Esophagus muscularis mucosa (tissue), 4 donors: ENCODE results near the gene DCDC2B. TPM values are rescaled to one million over a fixed set of nuclear protein-coding genes. Genes with fewer than 3 reads are reported as not detected.

Experiments used
- DNase-seq: peaks from one replicate; pipeline ENCODE4 v3.0.0-alpha.2; 2017; ENCODE audit errors: extremely low spot score
- H3K27ac ChIP-seq, 4 donors: fragments of 200-600 bp; sonication (generic); replicated peaks in 1 of 4; 1 replicate in 3 of 4; 2 replicates in 1 of 4; pipeline ENCODE4 v1.5.1; 2016 to 2019; ENCODE audit warnings: mild to moderate bottlenecking in 1 of 4
- H3K27me3 ChIP-seq, 4 donors: fragments of 200-600 bp; sonication (generic); one replicate each; pipeline versions ENCODE4 v1.5.1 to v1.6.0; 2016 to 2019
- H3K36me3 ChIP-seq, 4 donors: fragments of 200-600 bp; sonication (generic); one replicate each; pipeline ENCODE4 v1.5.1; 2016 to 2019
- H3K4me1 ChIP-seq, 4 donors: fragments of 200-600 bp; sonication (generic); one replicate each; pipeline ENCODE4 v1.5.1; 2016 to 2019
- H3K4me3 ChIP-seq, 4 donors: fragments of 200-600 bp; sonication (generic); 1 replicate in 2 of 4; 2 replicates in 2 of 4; pipeline ENCODE4 v1.5.1; 2016 to 2019; ENCODE audit warnings: mild to moderate bottlenecking in 4 of 4, moderate library complexity in 1 of 4
- H3K9me3 ChIP-seq, 4 donors: fragments of 200-600 bp; sonication (generic); 1 replicate in 3 of 4; 2 replicates in 1 of 4; pipeline ENCODE4 v1.5.1; 2016 to 2019
- CTCF ChIP-seq, 3 experiments: fragments of 200-600 bp in 2 of 3; fragments of 450-650 bp in 1 of 3; sonication (generic) in 2 of 3; IDR thresholded peaks; one replicate each; pipeline ENCODE4 v1.5.1; 2017 to 2019; ENCODE audit warnings: antibody characterized with exemption in 3 of 3, mild to moderate bottlenecking in 2 of 3, moderate library complexity in 1 of 3
- EP300 ChIP-seq: sonication (generic); formaldehyde crosslinking; IDR thresholded peaks from one replicate; pipeline ENCODE4 v1.6.1; 2017; ENCODE audit warnings: antibody characterized with exemption
- POLR2A ChIP-seq: fragments of 450-650 bp; IDR thresholded peaks from one replicate; pipeline ENCODE4 v1.6.1; 2017; ENCODE audit warnings: antibody characterized with exemption, moderate library complexity, mild to moderate bottlenecking, low read depth
- POLR2AphosphoS5 ChIP-seq, 2 donors: sonication (generic); formaldehyde crosslinking; IDR thresholded peaks; one replicate each; pipeline ENCODE4 v1.6.1; 2017; ENCODE audit warnings: antibody characterized with exemption in 2 of 2
- WGBS: methylation state at CpG from one replicate; pipeline ENCODE4 v1.1.5; 2018; 5-methylcytosine and 5-hydroxymethylcytosine counted together
- intact Hi-C: fragments of 100-400 bp; cut with DNase I; formaldehyde crosslinking; loops from one replicate; pipeline ENCODE4 v1.15.1; 2023
- total RNA-seq, 4 donors: library from RNA; depleted of rRNA; stranded (reverse); fragments of >200 nt; gene quantifications; one replicate each; pipeline versions ENCODE4 v1.1.0 to v1.2.1, GENCODE V29; 2016

Gene DCDC2B
- total RNA-seq, 4 donors from 2014 or later = not detected

GRCh38 chr1:32216566-32216965 is 7.7 kb downstream of the DCDC2B start:
- 94% methylated on average over 4 of the region's 5 CpGs for WGBS
- no peak for DNase-seq
- Histone ChIP-seq H3K4me1 (peaks cover 14 to 33% (median 20%) of the 10 kb centered on the region in 4 donors), H3K36me3 (peaks cover 28 to 72% (median 44%) of the 10 kb centered on the region in 4 donors), H3K27me3 (no peaks in the 10 kb centered on the region), H3K9me3 (no peaks in the 10 kb centered on the region), H3K4me3 (no peak overlapping the region), H3K27ac (no peak overlapping the region)
- intact Hi-C loops = no loop called here
- TF ChIP-seq POLR2A = no peak
- TF ChIP-seq CTCF (IDR thresholded peaks at IDR 0.05) = no peak
- TF ChIP-seq POLR2AphosphoS5 (IDR thresholded peaks at IDR 0.05) = no peak

- TF ChIP-seq POLR2A = no peak
- Histone ChIP-seq H3K36me3 (peaks cover 29 to 66% (median 46%) of the 10 kb centered on the region in 4 donors), H3K9me3 (no peaks in the 10 kb centered on the region), H3K27me3 (no peaks in the 10 kb centered on the region), H3K27ac (no peak overlapping the region), H3K4me1 (peaks cover 29 to 50% (median 37%) of the 10 kb centered on the region in 4 donors), H3K4me3 (no peak overlapping the region)
- WGBS = 88% methylated on average over 7 of the region's 7 CpGs
- intact Hi-C loops = no loop called here
- no peak for DNase-seq
Observed at GRCh38 chr1:32219022-32219421, 10.1 kb downstream of the DCDC2B start.

GRCh38 chr1:32220746-32221580 is 12.1 kb downstream of the DCDC2B start:
- intact Hi-C loops = no loop called here
- TF ChIP-seq CTCF (IDR thresholded peaks at IDR 0.05) = no peak
- no peak for TF ChIP-seq POLR2AphosphoS5 (IDR thresholded peaks at IDR 0.05)
- TF ChIP-seq EP300 = no peak
- TF ChIP-seq POLR2A = no peak
- H3K4me1 ChIP-seq = peaks cover 27 to 51% (median 40%) of the 10 kb centered on the region in 4 donors
- peak overlapping the region in 3 of 4 donors; percentile 89 to 95 (median 89) for H3K27ac ChIP-seq
- peak overlapping the region; percentile 79 to 85 (median 83) for H3K4me3 ChIP-seq
- no peaks in the 10 kb centered on the region for H3K27me3 ChIP-seq
- no peaks in the 10 kb centered on the region for H3K9me3 ChIP-seq
- WGBS = 92% methylated on average over 4 of the region's 4 CpGs
- peaks cover 31 to 69% (median 49%) of the 10 kb centered on the region in 4 donors for H3K36me3 ChIP-seq
- DNase-seq = no peak

- no peak for DNase-seq
- intact Hi-C loops = no loop called here
- WGBS = 17% methylated on average over 5 of the region's 13 CpGs
- no peak for TF ChIP-seq POLR2AphosphoS5 (IDR thresholded peaks at IDR 0.05)
- no peak for TF ChIP-seq EP300
- no peak for TF ChIP-seq POLR2A
- no peak for TF ChIP-seq CTCF (IDR thresholded peaks at IDR 0.05)
- Histone ChIP-seq H3K27ac (peak overlapping the region; percentile 88 to 95 (median 89)), H3K27me3 (no peaks in the 10 kb centered on the region), H3K36me3 (peaks cover 30 to 69% (median 49%) of the 10 kb centered on the region in 4 donors), H3K9me3 (no peaks in the 10 kb centered on the region), H3K4me3 (peak overlapping the region; percentile 79 to 85 (median 83)), H3K4me1 (peaks cover 27 to 52% (median 38%) of the 10 kb centered on the region in 4 donors)
Observed at GRCh38 chr1:32221581-32221979, 12.7 kb downstream of the DCDC2B start.

- Histone ChIP-seq H3K4me3 (peak within 1 kb of the TSS; percentile 79 to 85 (median 83)), H3K4me1 (peaks cover 27 to 52% (median 38%) of the 10 kb centered on the region in 4 donors), H3K9me3 (no peaks in the 10 kb centered on the region), H3K27ac (peak within 1 kb of the TSS; percentile 88 to 95 (median 89)), H3K36me3 (peaks cover 30 to 69% (median 49%) of the 10 kb centered on the region in 4 donors), H3K27me3 (no peaks in the 10 kb centered on the region)
- peak; percentile 99 for DNase-seq
- under 1% methylated on average over 32 of the region's 46 CpGs for WGBS
- peak; percentile 75 for TF ChIP-seq POLR2A
- peak; percentile 8 for TF ChIP-seq EP300
- TF ChIP-seq CTCF (IDR thresholded peaks at IDR 0.05) = no peak
- TF ChIP-seq POLR2AphosphoS5 (IDR thresholded peaks at IDR 0.05) = peak; percentile 97
- intact Hi-C loops = no loop called here
Observed at GRCh38 chr1:32221980-32222755, 13.3 kb downstream of the DCDC2B start, which contains the start of the genes EIF3I and TMEM234. Gene EIF3I (plus strand): TSS chr1:32222407. CDS start chr1:32222442, 35 bp downstream. Gene TMEM234 (minus strand): TSS chr1:32222353. CDS start chr1:32222322, 31 bp downstream.
